Anterior cingulate cortex (tissue), 58 donors: ENCODE results near the gene CHMP6.

Source experiments
- DNase-seq, 58 donors: peaks; one replicate each; lab custom pipeline; 2025; lab: John Stamatoyannopoulos, UW

The CHMP6 gene

GRCh38 chr17:80955671-80956280, 35.9 kb upstream of the CHMP6 start:
- DNase-seq: no peak

- DNase-seq: no peak
These were observed 35.1 kb upstream of the CHMP6 start for GRCh38 chr17:80956321-80957190.

- no peak for DNase-seq
These were observed 34.1 kb upstream of the CHMP6 start for GRCh38 chr17:80957461-80957941.

- DNase-seq: peak in 47 of 58 donors; percentile 22 to 87 (median 63)
These were observed 32.2 kb upstream of the CHMP6 start for GRCh38 chr17:80959330-80960036.

GRCh38 chr17:80960037-80960796, 31.4 kb upstream of the CHMP6 start:
- no peak for DNase-seq

- DNase-seq: no peak
These were observed 30.7 kb upstream of the CHMP6 start for GRCh38 chr17:80960797-80961452.

- no peak for DNase-seq
These were observed 29.9 kb upstream of the CHMP6 start for GRCh38 chr17:80961541-80962330.

- DNase-seq: no peak
These were observed 29.0 kb upstream of the CHMP6 start for GRCh38 chr17:80962356-80963329.

- no peak for DNase-seq
These were observed 27.7 kb upstream of the CHMP6 start for GRCh38 chr17:80963812-80964543.

GRCh38 chr17:80964544-80964856, 27.1 kb upstream of the CHMP6 start:
- no peak for DNase-seq

- no peak for DNase-seq
These were observed 26.6 kb upstream of the CHMP6 start for GRCh38 chr17:80964859-80965580.

- no peak for DNase-seq
These were observed 26.0 kb upstream of the CHMP6 start for GRCh38 chr17:80965606-80966005.

GRCh38 chr17:80967404-80967872, 24.2 kb upstream of the CHMP6 start:
- no peak for DNase-seq

- peak in 53 of 58 donors; percentile 24 to 85 (median 67) for DNase-seq
These were observed 23.0 kb upstream of the CHMP6 start for GRCh38 chr17:80968602-80969029.

- peak in 4 of 58 donors; percentile 44 to 70 (median 55) for DNase-seq
These were observed 22.5 kb upstream of the CHMP6 start for GRCh38 chr17:80969030-80969673.

GRCh38 chr17:80969674-80970043, 22.0 kb upstream of the CHMP6 start:
- DNase-seq: no peak
